ENCODE measurements around the gene EYS.

Gene EYS

DNA sequence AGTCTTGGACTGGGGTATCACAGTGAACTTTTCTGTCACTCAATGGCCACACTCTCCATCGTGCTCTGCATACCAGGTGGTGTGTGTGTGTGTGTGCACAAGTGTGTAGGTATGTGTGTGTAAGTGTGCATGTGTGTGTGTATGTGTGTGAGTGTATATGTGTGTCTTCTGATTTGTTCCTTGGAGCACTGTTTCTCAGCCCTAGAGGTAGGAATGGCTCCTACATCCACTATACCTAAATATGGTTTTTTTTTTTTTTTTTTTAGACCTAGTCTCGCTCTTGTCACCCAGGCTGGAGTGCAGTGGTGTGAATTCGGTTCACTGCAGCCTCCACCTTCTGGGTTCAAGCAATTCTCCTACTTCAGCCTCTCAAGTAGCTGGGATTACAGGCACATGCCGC, 1834.8 kb downstream of the EYS start:
- no peak overlapping the region for H3K27ac ChIP-seq
- TF ChIP-seq, protein P1, sequence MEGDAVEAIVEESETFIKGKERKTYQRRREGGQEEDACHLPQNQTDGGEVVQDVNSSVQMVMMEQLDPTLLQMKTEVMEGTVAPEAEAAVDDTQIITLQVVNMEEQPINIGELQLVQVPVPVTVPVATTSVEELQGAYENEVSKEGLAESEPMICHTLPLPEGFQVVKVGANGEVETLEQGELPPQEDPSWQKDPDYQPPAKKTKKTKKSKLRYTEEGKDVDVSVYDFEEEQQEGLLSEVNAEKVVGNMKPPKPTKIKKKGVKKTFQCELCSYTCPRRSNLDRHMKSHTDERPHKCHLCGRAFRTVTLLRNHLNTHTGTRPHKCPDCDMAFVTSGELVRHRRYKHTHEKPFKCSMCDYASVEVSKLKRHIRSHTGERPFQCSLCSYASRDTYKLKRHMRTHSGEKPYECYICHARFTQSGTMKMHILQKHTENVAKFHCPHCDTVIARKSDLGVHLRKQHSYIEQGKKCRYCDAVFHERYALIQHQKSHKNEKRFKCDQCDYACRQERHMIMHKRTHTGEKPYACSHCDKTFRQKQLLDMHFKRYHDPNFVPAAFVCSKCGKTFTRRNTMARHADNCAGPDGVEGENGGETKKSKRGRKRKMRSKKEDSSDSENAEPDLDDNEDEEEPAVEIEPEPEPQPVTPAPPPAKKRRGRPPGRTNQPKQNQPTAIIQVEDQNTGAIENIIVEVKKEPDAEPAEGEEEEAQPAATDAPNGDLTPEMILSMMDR (conservative IDR thresholded peaks at IDR 0.05), result no peak

DNA sequence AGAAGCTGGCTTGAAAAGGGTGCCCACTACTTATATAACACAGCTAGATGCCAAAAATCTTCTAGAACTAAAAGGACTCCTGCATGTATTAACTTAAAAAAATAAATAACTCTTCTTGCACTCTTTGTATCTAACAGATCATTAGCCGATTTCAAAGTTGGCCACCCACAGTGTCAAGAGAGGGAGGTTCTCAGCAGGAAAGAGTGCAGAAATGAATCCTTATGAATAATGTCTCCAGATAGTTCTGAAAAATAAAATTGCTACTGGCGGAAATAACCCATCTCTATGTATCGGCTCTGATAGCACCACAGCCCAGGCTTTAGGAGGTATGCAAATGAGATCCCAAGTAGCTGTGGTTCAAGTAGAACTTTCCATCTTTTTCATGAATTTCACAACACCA, 1838.7 kb downstream of the EYS start:
- TF ChIP-seq, protein P1 (conservative IDR thresholded peaks at IDR 0.05), result no peak
- H3K27ac ChIP-seq, result no peak overlapping the region

DNA sequence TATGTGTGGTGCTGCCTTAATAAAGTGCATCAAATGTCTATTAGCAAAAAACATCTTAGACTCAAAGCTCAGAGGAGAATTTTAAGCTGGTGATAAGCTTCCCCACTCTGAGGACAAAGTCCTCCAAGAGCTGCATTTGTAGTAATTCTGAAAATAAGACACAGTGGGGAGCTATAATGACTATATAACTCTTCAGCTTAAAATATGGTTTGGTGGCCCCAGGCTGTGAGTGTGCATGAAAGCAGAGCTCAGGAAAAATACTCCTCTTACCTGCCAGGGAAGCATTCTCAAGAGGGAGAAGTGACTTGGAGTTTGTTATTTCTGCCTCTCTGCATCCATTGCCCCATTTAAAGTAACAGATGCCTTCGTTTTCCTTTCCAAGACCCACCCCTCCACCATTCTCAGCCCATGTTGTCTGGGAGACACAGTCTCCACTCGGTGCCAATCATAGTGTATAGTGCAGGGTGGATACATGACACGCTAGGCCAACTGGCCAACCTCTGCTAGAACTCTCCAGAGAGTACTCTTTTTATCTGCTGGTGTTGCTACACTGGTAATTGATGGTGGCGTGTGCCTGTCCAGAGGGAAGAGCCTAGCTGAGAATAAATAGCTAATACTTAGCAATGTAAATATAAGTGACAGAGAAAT, 1842.2 kb downstream of the EYS start:
- no peak overlapping the region for H3K27ac ChIP-seq

DNA sequence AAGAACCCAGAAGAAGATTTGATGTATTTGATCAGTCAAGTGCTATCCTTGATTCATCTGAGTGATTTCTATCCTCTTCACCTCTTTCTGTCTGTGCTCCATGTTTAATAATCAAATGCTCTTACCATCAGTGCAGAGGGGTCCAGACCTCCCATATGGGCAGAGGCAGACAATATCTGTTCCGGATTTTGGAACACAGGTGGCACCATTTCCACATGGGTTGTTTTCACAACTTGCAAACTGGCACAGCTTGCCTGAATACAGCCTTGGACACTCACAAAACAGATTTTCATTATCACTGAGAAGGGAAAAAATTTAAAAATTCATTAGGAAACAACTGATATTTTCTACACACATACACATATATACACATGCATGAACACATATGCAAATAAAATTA, 1843.0 kb downstream of the EYS start:
- TF ChIP-seq, protein P1 (conservative IDR thresholded peaks at IDR 0.05), result no peak
- no peak overlapping the region for H3K27ac ChIP-seq

More for the DNA sequence above, 1842.2 kb downstream of the EYS start:
- TF ChIP-seq, protein P1 (conservative IDR thresholded peaks at IDR 0.05), result no peak

DNA sequence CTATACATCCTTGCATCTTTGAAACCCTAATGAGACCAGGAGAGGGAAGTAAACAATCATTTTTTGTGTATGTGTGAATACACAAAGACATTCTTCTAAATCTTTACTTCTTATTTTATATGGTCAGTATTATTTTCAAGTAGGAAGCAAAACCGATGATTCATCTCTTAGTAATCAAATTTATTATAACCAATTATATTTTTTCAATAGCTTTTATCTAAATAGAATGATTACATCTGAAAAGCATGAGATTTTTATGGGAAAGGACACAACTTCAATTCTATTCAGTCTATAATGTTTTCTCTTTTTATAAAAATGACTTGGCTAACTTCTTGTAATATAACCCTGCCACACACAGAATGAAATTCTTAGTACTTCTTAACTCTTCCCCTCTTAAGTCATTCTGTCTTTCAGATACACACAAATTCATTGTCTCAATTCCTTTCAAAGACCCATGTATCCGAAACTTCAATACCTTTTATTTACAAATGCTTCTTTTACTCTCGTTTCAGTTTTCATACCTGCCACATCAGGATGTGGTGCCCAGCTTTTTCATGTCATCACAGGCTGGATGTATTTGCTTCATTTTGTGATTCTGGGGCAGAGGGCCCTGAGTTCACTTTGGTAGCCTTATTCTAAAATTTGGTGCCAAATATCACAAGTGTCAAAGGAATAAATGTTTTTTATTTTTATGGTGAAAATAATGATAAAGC, 1844.4 kb downstream of the EYS start:
- TF ChIP-seq, protein P1 (conservative IDR thresholded peaks at IDR 0.05), result no peak
- no peak overlapping the region for H3K27ac ChIP-seq

DNA sequence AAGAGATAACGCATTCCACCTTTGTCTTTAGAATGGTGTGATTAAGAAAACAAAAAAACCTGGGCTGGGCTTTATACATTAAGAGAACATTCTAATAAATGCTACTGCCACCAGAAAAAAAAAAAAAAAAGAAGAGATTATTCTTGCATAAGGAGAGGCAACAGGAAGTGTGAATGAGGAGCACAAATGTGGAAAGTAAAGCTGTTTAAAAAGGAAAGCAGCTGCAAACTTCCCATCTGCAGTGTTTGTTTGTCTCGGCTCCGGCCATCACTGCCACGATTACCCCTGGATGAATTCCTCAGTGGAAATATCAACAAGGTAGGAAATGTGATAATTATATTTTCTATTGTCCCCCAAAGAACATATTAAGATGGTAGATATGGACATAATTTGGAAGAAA, 1847.5 kb downstream of the EYS start:
- TF ChIP-seq, protein P1 (conservative IDR thresholded peaks at IDR 0.05), result no peak
- no peak overlapping the region for H3K27ac ChIP-seq

DNA sequence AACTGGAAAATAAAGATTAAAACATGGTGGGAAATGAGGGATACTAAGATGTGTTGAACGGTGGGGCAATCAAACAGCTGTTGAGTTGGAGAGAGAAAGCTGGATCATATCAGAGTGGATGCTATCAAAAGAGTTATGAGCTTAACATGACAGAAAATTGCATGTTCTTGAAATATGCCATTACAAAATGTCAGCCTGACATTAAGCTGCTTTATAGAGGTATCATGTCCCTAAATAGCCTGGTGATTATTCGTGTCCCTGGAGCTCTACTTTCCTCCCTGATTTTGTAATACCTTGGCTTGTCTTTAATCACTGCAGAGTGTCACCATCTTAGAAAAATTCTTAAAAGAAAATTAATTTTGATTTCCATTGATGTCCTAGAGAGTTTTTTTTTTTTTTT, 1848.3 kb downstream of the EYS start:
- no peak overlapping the region for H3K27ac ChIP-seq
- TF ChIP-seq, protein P1 (conservative IDR thresholded peaks at IDR 0.05), result no peak

Data from VCaP (cell line).